B cell (primary cell): ENCODE measurements around the gene SLC28A3.

ENCODE experiments used
- EZH2 ChIP-seq: IDR thresholded peaks from 2 replicates; pipeline ENCODE4 v1.6.1; 2012; ENCODE audit warnings: borderline replicate concordance, low read depth, mild to moderate bottlenecking, moderate library complexity, low read length; ENCODE audit not compliant: insufficient read depth, poor library complexity, severe bottlenecking
- TF ChIP-seq, protein P1 (sequence below): fragments of 200-600 bp; IDR thresholded peaks from one replicate; pipeline ENCODE4 v1.8.0; 2022; ENCODE audit warnings: antibody characterized with exemption, mild to moderate bottlenecking

DNA sequence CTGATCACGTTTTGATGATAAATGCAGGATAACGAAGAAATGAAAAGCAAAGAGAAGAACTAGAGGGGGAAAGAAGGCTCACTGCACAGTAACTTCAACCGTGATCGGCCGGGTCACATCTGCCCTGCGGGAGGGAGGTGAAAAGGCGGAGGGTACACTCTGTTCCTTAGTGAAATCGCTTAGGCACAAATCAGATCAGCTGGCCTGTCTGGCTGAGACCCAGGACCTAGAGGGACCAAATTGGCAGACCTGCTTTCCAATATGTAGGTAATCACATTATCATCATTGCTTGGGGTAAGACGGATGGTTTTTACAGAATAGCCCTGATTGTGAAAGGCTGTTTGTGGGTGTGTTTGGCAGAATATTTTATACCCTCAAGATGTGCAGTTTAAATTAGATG, 82.2 kb downstream of the SLC28A3 start:
- TF ChIP-seq, protein P1, sequence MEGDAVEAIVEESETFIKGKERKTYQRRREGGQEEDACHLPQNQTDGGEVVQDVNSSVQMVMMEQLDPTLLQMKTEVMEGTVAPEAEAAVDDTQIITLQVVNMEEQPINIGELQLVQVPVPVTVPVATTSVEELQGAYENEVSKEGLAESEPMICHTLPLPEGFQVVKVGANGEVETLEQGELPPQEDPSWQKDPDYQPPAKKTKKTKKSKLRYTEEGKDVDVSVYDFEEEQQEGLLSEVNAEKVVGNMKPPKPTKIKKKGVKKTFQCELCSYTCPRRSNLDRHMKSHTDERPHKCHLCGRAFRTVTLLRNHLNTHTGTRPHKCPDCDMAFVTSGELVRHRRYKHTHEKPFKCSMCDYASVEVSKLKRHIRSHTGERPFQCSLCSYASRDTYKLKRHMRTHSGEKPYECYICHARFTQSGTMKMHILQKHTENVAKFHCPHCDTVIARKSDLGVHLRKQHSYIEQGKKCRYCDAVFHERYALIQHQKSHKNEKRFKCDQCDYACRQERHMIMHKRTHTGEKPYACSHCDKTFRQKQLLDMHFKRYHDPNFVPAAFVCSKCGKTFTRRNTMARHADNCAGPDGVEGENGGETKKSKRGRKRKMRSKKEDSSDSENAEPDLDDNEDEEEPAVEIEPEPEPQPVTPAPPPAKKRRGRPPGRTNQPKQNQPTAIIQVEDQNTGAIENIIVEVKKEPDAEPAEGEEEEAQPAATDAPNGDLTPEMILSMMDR = no peak
- TF ChIP-seq EZH2 = no peak
